ENCODE data around the gene BARHL2.

DNA sequence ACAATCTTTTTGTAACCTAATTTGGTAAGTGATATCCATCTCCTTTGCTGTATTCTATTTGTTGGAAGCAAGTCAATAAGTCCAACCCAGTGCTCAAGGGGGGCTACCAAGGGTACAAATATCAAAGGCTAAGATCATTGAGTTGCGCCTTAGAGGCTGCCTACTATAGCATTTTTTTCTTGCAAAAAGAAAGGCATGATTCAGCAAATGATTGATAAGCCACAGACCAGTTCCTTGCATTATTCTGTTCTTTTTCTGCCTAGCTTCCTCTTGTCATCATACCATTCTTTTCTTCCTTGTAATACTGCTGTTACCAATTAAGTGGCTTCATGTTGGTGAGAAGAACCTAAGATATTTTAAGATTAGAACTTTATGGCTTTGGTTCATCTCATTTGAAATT, 29.8 kb upstream of the BARHL2 start:
- TF ChIP-seq EGR1 (IDR thresholded peaks at IDR 0.05; ENCODE audit: low read depth) (no peak), SIN3A (IDR thresholded peaks at IDR 0.05; ENCODE audit: low read depth) (no peak), SP1 (IDR thresholded peaks at IDR 0.05; ENCODE audit: low read depth) (no peak), POLR2A (IDR thresholded peaks at IDR 0.05; ENCODE audit: borderline replicate concordance, extremely low read depth, insufficient read depth, insufficient read length) (no peak), JUND (IDR thresholded peaks at IDR 0.05) (no peak), EZH2 (IDR thresholded peaks at IDR 0.05) (no peak), POLR2AphosphoS5 (IDR thresholded peaks at IDR 0.05; ENCODE audit: low read depth, low read length) (no peak), SRF (IDR thresholded peaks at IDR 0.05; ENCODE audit: low read depth) (no peak)
- TF ChIP-seq, protein P1, sequence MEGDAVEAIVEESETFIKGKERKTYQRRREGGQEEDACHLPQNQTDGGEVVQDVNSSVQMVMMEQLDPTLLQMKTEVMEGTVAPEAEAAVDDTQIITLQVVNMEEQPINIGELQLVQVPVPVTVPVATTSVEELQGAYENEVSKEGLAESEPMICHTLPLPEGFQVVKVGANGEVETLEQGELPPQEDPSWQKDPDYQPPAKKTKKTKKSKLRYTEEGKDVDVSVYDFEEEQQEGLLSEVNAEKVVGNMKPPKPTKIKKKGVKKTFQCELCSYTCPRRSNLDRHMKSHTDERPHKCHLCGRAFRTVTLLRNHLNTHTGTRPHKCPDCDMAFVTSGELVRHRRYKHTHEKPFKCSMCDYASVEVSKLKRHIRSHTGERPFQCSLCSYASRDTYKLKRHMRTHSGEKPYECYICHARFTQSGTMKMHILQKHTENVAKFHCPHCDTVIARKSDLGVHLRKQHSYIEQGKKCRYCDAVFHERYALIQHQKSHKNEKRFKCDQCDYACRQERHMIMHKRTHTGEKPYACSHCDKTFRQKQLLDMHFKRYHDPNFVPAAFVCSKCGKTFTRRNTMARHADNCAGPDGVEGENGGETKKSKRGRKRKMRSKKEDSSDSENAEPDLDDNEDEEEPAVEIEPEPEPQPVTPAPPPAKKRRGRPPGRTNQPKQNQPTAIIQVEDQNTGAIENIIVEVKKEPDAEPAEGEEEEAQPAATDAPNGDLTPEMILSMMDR (IDR thresholded peaks at IDR 0.05 in 2 of 3, conservative IDR thresholded peaks at IDR 0.05 in 1 of 3; ENCODE audit: borderline replicate concordance in 1 of 3, insufficient read depth in 1 of 3, low read depth in 2 of 3, low read length in 2 of 3), result no peak
- TF ChIP-seq, protein P2, sequence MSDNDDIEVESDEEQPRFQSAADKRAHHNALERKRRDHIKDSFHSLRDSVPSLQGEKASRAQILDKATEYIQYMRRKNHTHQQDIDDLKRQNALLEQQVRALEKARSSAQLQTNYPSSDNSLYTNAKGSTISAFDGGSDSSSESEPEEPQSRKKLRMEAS (IDR thresholded peaks at IDR 0.05), result no peak
